Neural cell (in vitro differentiated cells): ENCODE data around the gene TBCB.
"Not testable (repeated sequence)": the region's sequence is repeated elsewhere in the genome, so short reads cannot be mapped to it uniquely, and the experiment has no call there.

Experiments used
- CTCF ChIP-seq: fragments of 450-650 bp; IDR thresholded peaks from 2 replicates; pipeline ENCODE4 v1.5.1; 2014; ENCODE audit warnings: antibody characterized with exemption, mild to moderate bottlenecking, moderate library complexity; ENCODE audit not compliant: poor library complexity, severe bottlenecking
- EP300 ChIP-seq: fragments of 450-650 bp; conservative IDR thresholded peaks from 2 replicates; pipeline ENCODE4 v1.6.1; 2014; ENCODE audit warnings: antibody characterized with exemption, mild to moderate bottlenecking, moderate library complexity; ENCODE audit not compliant: poor library complexity, severe bottlenecking
- EZH2 ChIP-seq: fragments of 200-600, 300-800 bp; shearing (Covaris generic), sonication (generic); IDR thresholded peaks from 2 replicates; pipeline ENCODE4 v1.6.1; 2014; ENCODE audit warnings: antibody characterized with exemption, low read length, borderline replicate concordance, mild to moderate bottlenecking; ENCODE audit not compliant: insufficient read depth, poor library complexity, severe bottlenecking
- MXI1 ChIP-seq: fragments of 450-650 bp; conservative IDR thresholded peaks from 2 replicates; pipeline ENCODE4 v1.6.1; 2014; ENCODE audit warnings: antibody characterized with exemption, mild to moderate bottlenecking; ENCODE audit not compliant: poor library complexity, severe bottlenecking
- POLR2AphosphoS5 ChIP-seq: IDR thresholded peaks from 2 replicates; pipeline ENCODE4 v1.6.1; 2012
- RAD21 ChIP-seq: fragments of 450-650 bp; conservative IDR thresholded peaks from 2 replicates; pipeline ENCODE4 v1.6.1; 2014; ENCODE audit warnings: antibody characterized with exemption, mild to moderate bottlenecking, moderate library complexity
- REST ChIP-seq: IDR thresholded peaks from 2 replicates; pipeline ENCODE4 v1.6.1; 2012; ENCODE audit warnings: borderline replicate concordance
- SMC3 ChIP-seq: fragments of 450-650 bp; conservative IDR thresholded peaks from 2 replicates; pipeline ENCODE4 v1.6.1; 2014; ENCODE audit warnings: antibody characterized with exemption, mild to moderate bottlenecking, moderate library complexity; ENCODE audit not compliant: poor library complexity
- TAF1 ChIP-seq: IDR thresholded peaks from 2 replicates; pipeline ENCODE4 v1.6.1; 2012; ENCODE audit warnings: low read depth

GRCh38 chr19:36134867-36135266, 19.6 kb downstream of the TBCB start:
- not testable (repeated sequence) for TF ChIP-seq CTCF, REST, MXI1, TAF1, EZH2, RAD21, EP300, SMC3, POLR2AphosphoS5
